ENCODE measurements around the gene SHANK2. TPM values are rescaled to one million over a fixed set of nuclear protein-coding genes. Genes with fewer than 3 reads are reported as not detected.
"Not testable (repeated sequence)": the region's sequence is repeated elsewhere in the genome, so short reads cannot be mapped to it uniquely, and the experiment has no call there.

SHANK2 gene
- polyA plus RNA-seq, 4 donors: 26.1 to 37.7 (median 32.4) TPM

DNA sequence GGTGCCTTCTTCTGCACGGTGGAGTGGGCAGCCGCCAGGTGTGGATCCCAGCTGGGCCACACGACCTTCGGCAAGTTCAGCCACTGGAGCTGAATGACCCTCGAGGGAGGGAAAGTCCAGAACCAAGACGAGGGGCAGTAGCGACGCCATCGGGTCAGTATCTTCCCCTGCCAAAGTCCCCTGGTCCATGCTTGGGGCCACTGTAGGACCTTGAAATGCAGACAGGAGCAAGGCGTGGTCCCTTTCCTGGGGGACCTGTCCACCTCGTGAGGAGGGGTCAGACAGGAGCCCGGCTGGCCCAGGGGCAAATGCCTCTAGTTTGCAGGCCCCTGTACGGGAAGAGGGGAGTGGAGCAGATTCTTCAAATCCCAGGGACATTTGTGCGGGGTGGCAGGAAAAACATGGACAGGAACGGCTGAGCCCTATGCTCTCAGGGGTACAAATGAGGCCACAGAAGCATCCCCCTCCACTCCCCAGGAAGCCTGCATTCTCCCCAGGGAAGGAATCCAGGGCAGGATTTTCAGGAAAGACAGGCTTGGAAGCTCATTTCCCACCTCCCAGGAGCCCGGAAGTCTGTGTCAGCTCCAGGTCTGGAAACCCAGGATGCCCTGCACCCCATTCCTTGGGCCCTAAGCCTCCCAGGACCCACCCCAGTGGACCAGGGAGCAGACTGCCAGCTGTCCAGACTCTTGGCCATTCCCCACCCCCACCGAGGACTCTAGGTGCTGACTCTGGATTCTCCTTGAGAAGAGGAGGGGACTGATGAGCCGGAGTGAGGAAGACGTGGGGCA, 6.6 kb downstream of the SHANK2 start:
- DNase-seq (ENCODE audit: low read depth in 4 of 4, low spot score in 2 of 4): no peak

DNA sequence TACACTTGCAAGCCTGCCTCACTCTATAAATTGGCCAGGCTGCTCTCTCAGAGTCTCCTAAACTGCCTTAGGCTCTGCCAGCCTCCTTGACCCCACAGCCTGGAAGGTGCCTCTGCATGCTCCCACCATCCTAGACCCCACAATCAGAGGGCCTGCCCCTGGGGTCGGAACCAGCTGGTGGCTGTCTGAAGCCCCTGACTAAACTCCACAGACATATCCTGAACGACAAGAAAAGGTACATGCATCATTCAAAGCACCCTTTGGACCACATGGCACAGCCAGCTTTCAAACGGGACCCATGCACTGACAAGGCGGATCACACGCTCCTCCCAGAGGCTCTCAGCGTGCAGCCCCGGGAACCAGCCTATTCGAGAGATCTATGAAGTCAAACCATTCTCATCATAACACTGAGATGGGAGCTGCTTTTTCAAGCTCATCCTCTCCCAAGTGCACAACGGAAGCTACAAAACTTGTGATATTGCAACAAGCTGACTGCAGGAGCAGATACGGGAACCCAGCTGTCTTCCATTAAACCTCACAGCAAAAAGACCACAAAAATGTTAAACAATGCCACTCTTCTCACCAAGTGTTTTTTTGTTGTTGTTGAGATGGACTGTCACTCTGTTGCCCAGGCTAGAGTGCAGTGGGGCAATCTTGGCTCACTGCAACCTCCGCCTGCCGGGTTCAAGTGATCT, 8.1 kb downstream of the SHANK2 start:
- no peak for DNase-seq (ENCODE audit: low read depth in 4 of 4, low spot score in 2 of 4)

- DNase-seq (ENCODE audit: low read depth in 4 of 4, low spot score in 2 of 4): no peak
Observed at GRCh38 chr11:71242391-71242790, 10.0 kb downstream of the SHANK2 start.

DNA sequence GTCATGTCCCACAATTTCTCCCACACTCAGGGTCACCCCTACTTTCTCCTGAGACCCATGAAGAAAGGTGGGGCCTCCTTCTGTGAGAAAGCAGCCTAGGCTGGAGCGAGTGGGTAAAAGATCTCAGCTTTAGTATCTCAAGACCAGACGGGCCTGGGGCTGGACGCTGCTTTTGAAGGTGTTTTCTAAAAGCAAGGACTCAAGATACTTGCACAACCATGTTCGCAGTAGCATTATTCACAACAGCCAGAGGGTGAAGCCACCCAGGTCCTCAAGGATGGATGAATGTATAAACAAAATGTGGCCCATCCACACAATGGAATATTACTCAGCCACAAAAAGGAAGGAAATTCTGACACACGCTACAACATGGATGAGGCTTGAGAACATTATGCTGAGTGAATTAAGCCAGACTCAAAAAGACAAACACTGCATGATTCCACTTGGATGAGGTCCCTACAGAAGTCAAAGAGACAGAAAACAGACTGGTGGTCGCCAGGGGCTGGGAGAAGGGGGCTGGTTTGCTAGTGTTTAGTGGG, 10.6 kb downstream of the SHANK2 start:
- DNase-seq (ENCODE audit: low read depth in 4 of 4, low spot score in 2 of 4): no peak

DNA sequence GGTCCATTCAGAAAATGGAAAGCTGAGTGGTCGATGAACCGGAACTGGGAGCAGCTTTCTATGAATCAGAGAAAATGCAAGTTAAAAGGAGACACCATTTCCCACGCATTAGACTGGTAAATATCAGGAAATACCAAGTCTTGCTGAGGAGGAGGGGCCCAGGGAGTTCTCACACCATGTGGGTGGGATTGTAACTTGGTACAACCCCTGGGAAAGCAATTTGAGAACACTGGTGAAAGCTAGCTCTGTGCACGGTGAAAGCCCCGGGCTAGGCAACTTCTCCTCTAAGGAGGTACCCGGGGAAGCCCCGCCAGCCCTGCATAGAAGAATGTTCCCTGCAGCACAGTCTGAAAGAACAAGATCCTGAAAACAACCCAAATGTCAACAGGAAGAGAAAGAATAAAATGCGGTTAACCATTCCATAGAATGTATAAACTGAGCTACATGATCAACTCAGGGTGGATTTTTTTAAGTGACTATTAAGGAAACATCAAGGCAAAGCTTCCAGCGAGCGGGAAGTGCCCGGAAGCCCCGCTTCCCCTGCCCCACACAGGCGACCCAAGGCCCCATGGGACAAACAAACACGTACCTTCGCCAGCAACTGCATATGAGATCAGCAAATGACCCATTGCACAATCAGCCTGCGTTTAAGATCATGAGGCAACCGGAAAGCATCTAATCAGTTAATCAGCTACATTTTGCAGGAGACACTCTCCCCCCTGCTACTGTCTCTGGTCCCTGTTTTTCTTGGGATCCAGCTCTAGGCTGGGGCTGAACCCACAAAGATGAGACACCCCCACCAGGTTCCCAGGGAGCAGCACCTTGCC, 11.3 kb downstream of the SHANK2 start:
- peak in 1 of 4 donors; percentile 62 for DNase-seq (ENCODE audit: low read depth in 4 of 4, low spot score in 2 of 4)

DNA sequence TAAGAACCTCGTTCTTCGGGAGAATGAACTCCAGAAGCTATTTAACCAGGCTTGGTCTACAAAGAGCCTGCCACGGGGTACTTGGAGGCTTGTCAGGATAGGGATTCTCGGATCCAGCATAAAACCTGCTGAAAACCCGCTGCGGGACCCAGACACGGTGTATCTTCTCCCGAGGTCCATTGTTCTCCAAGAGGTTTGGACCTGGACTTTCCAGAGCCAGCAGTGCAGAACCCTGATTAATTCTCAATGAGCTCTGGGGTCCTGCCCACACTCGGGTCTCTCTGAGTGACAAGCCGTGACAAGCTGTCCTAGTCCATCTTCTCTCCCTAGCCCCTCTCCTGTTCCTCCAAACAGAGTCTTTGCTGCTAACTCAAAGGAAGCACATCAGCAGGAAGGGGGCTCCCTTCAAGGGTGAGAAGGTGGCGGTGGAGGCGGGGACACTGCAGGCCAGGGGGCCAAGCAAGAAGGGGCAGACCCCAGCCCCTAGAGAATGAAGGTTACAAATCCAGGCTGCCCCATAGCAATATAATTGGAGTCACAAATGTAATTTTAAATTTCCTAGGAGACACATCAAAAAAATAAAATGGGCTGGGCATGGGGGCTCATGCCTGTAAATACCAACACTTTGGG, 12.2 kb downstream of the SHANK2 start:
- DNase-seq (ENCODE audit: low read depth in 4 of 4, low spot score in 2 of 4): no peak

DNA sequence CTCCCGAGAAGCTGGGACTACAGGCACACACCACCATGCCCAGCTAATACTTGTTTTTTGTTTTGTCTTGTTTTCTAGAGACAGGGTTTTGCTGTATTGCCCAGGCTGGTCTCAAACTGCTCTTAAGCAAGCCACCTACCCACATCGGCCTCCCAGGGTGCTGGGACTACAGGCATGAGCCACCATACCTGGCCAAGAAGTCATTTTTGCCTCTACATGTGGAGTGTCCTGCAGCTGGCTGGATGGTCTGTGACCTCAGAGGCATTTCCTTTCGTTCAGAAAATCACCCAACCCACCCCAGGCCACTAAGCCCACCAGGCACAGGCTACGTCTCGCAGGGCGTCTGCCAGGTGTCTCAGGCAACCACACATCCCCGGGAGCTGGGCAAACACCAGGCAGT, 12.8 kb downstream of the SHANK2 start:
- DNase-seq (ENCODE audit: low read depth in 4 of 4, low spot score in 2 of 4): no peak

- no peak for DNase-seq (ENCODE audit: low read depth in 4 of 4, low spot score in 2 of 4)
Observed at GRCh38 chr11:71238941-71239340, 13.4 kb downstream of the SHANK2 start.

- DNase-seq (ENCODE audit: low read depth in 4 of 4, low spot score in 2 of 4): no peak
Observed at GRCh38 chr11:71238285-71238875, 14.0 kb downstream of the SHANK2 start.

DNA sequence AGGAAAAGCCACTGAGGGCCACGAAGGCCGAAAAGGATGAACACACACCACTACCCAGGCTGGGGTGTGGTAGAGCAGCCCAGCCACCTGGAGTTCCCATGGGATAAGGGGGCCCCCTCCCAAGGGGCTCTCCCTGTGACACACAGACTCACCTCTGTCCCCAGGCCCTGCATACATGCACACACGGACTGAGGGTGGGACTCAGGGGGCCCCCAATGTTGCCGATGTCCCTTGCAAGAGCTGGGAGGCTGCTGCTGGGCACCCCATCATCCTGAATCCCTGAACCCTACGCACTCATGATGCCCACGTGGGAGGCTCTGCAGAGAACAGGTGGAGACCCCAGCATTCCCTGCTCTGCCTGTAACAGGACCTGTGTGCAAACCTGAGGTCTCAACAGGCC, 14.5 kb downstream of the SHANK2 start:
- no peak for DNase-seq (ENCODE audit: low read depth in 4 of 4, low spot score in 2 of 4)

DNA sequence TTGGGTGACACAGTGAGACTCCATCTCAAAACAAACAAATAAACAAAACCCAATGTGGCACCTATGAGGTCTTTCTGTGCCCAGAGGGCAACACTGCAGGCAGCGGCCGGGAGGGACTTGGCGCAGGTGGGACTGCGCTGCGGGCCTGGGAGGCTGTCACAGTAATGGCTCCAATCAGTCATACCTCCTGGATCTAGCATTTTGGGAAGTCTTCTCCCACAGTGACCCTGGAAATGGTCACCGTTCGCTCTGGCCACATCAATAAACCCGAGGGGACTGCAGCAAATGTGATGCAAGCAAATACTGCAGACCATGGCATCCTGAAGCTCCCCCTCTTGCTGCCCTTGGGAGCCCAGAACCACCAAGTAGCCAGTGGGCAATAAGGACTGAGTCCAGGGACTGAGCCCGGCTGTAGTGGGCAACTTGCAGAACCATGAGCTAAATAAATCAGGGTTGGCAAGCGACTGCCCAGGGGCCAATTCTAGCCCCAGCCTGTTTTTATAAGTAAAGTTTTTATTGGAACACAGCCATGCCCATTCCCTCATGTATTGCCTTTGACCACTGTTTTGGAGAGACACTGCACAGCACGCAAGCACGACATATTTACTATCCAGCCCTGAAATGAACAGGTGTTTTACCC, 15.4 kb downstream of the SHANK2 start:
- no peak for DNase-seq (ENCODE audit: low read depth in 4 of 4, low spot score in 2 of 4)

- no peak for DNase-seq (ENCODE audit: low read depth in 4 of 4, low spot score in 2 of 4)
Observed at GRCh38 chr11:71235719-71236118, 16.7 kb downstream of the SHANK2 start.

GRCh38 chr11:71233896-71234852, 18.2 kb downstream of the SHANK2 start:
- not testable (repeated sequence) for DNase-seq (ENCODE audit: low read depth in 4 of 4, low spot score in 2 of 4)

- DNase-seq (ENCODE audit: low read depth in 4 of 4, low spot score in 2 of 4): no peak
Observed at GRCh38 chr11:71232364-71232763, 20.0 kb downstream of the SHANK2 start.

DNA sequence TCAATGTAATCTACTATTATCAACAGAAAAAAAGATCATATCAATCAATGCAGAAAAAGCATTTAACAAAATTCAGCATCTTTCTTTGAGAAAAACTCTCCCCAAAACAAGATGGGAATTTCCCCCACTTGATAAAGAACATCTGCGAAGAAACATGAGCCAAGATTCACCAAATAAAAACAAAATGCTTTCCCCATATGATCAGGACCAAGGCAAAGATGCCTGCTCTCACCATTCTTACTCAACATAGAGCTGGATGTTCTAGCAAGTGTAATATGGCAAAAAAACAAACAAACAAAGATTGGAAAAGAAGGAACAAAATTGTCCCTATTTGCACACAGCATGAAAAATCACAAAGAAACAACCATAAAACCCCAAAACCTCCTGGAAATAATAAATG, 23.4 kb downstream of the SHANK2 start:
- DNase-seq (ENCODE audit: low read depth in 4 of 4, low spot score in 2 of 4): no peak

- no peak for DNase-seq (ENCODE audit: low read depth in 4 of 4, low spot score in 2 of 4)
Observed at GRCh38 chr11:71227058-71227659, 25.2 kb downstream of the SHANK2 start.

GRCh38 chr11:71223671-71224660, 28.4 kb downstream of the SHANK2 start:
- no peak for DNase-seq (ENCODE audit: low read depth in 4 of 4, low spot score in 2 of 4)

Measured in left renal cortex interstitium (tissue), 4 donors.